NOMO-1 treated with DMSO at 0.1 percent for 48 hours (cell line): Measurements from ENCODE around the gene SPEM3.

Experiments
- DNase-seq: peaks from one replicate; lab custom pipeline; 2025; ENCODE audit not compliant: unreplicated experiment; lab: John Stamatoyannopoulos, UW

The SPEM3 gene

DNA sequence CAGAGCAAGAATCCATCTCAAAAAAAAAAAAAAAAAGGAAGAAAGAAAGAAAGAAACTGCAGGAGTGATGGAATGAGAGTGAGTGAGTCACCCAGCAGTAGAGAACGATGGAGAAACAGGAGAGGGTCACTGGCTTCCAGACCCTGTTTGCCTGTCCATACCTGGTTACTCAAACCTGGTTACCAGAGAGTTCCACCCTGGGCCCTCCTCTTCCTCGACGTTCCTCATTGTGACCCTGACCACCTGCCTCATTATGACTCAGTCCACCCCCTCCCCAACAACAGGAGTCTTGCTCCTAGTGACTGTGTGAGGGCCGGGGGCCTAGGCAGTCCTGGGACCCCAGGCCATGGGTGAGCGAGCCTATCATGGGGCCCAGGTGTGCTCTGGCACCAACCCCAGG is at the start of gene SPEM3:
TSS of gene SPEM3 (plus strand) at position 301 of the 400 bp plus-strand sequence. CDS start at position 347, 46 bp downstream.
- no peak for DNase-seq

DNA sequence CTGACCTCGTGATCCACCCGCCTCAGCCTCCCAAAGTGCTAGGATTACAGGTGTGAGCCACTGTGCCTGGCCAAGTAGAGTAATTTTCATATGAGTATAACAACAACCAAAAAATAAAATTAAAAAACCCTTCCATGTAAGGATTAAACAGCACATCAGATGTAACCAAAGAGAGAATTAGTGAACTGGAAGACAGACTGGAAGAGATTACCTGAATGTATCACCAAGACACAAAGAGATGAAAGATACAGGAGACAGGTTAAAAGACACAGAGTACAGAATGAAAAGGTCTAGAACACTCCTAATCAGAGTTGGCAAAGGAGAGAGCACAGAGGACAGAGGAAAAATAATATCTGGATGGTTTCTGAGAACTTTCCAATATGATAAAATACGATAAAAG is 49.5 kb upstream of the SPEM3 start:
- no peak for DNase-seq

DNA sequence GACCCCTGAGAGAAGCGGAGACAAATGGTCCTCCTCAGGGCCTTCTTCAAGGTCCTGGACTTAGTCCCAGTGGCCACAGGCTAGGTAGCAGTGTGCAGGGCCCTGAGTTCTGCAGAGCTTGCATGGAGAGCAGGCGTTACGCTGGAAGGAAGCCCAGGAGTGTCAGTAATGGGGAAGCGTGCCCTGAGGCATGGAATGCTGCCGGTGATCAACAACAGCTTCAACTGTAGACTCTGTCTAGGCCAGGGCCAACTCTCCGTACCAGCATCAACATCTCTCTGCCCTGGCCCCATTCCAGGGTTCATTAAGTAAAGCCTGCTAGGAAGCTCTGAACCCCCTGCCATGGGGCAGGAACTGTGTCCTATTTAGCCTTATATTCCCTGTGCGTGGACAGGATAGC is 48.3 kb upstream of the SPEM3 start:
- DNase-seq, result no peak

DNA sequence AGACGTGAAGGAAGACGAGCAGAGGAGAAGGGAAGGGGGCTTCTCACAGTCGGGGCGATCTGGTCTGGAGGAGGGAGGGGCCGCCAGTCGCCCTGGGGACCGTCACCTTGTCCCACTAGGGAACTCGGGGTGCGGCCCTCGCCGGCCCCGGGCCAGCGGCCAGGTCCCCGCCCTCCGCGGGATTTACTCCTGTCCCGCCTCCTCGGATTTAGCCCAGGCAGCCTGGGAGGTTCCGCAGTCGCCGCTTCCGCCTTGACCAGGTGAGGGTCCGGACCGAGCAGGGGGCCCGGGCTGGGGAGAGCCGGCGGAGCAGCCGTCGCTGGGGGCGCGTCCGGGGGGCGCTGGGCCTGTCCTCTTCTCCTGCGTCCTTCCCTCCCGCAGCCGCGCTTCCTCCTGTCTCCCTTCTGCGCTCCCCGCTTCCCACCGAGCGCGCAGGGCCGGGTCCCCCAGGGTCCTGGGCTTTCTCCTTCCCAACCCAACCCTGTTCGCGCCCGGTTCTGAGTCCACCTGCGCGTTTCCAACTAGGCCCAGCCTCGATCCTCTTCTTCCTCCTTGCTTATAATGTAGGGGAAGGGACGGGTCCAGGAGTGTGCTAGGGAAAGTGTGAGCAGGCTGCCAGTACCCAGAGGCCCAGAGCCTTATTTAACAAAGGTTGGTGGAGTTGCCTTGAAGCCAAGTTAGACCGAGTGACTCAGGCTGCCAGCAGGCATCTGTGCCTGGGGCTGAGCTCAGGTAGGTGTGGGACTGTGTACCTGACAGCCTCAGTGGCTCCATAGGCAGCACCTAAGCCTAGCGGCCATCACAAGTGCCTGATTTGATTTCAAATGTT is 47.6 kb upstream of the SPEM3 start, which contains the start of gene TNK1:
TSS of gene TNK1 (plus strand) at position 235 of the 829 bp plus-strand sequence. CDS start 1,838 bp downstream, outside the sequence.
- no peak for DNase-seq

DNA sequence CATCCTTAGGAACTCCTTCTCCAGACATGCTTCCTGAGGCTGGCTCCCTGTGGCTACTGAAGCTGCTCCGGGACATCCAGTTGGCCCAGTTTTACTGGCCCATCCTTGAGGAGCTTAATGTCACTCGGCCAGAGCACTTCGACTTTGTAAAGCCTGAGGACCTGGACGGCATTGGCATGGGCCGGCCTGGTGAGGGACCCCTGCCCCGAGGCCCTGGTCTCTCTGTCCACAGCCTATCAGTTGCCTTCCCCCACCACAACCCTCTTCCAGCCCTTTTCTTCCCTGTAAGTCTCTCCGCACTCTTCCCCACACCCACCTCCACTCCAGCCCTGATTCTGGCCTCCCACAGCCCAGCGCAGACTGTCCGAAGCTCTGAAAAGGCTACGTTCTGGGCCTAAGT is 45.8 kb upstream of the SPEM3 start:
- no peak for DNase-seq

DNA sequence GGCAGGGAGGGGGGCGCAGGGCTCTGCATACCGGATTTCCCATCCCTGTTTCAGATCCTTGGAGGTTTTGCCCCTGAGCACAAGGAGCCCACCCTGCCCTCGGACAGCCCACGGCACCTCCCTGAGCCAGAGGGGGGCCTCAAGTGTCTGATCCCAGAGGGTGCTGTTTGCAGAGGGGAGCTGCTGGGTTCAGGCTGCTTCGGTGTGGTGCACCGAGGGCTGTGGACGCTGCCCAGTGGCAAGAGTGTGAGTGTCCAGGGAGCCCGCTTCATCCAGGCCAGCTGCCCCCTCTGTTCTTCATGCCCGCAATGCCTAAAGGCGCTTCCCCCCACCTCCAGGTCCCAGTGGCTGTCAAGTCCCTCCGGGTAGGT is 45.3 kb upstream of the SPEM3 start:
- no peak for DNase-seq

DNA sequence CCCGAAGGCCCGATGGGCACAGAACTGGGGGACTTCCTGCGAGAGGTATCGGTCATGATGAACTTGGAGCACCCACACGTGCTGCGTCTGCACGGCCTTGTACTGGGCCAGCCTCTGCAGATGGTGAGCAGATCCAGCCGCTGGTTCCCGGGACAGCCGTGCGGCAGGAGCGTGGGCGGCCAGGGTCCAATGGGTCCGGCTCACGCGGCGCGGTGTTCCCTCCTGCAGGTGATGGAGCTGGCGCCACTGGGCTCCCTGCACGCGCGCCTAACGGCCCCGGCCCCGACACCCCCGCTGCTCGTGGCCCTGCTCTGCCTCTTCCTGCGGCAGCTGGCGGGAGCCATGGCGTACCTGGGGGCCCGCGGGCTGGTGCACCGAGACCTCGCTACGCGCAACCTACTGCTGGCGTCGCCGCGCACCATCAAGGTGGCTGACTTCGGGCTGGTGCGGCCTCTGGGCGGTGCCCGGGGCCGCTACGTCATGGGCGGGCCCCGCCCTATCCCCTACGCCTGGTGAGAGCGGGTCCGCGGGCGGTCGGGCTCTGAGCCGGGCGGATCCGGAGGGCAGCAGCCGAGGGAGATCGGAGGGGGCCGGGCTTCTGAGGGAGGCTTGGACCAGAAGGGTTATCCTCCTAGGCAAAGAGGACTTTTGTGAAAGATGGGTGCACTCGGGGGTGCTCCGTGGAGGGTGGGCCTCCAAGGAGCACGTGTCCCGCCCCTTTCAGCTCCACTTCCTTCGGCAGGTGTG is 44.7 kb upstream of the SPEM3 start:
- DNase-seq, result peak; percentile 17

DNA sequence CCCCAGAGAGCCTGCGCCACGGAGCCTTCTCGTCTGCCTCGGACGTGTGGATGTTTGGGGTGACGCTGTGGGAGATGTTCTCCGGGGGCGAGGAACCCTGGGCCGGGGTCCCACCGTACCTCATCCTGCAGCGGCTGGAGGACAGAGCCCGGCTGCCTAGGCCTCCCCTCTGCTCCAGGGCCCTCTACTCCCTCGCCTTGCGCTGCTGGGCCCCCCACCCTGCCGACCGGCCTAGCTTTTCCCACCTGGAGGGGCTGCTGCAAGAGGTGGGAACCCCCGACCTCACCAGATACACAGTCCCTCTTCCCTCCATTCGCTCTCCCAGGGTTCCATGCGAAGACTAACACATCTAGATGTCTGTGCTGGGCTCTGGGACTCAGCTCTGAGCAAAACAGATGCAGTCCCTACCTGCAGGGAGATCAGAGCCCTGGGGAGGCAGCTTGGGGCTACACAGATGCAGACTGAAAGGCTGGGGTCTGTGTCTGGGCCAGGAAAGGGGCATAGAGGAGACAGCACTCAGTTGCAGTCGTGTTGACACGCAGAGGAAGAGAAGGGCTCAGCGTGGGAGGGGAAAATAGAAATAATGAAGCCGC is 44.1 kb upstream of the SPEM3 start:
- no peak for DNase-seq

DNA sequence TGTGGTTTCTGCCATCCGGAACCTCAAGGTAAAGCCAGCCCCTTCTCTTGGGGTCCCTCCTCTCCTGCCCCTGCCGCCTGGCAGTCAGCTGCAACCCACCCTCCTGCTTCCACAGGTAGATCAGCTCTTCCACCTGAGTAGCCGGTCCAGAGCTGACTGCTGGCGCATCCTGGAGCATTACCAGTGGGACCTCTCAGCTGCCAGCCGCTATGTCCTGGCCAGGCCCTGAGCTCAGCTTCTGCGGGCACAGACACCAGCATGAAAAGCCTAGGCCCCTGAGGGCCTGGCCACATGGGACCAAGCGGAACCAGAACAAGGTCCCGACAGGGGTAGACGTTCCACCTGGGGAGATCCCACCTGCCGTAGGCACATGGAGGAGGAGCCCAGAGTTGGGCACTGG is 39.8 kb upstream of the SPEM3 start:
- DNase-seq, result no peak

DNA sequence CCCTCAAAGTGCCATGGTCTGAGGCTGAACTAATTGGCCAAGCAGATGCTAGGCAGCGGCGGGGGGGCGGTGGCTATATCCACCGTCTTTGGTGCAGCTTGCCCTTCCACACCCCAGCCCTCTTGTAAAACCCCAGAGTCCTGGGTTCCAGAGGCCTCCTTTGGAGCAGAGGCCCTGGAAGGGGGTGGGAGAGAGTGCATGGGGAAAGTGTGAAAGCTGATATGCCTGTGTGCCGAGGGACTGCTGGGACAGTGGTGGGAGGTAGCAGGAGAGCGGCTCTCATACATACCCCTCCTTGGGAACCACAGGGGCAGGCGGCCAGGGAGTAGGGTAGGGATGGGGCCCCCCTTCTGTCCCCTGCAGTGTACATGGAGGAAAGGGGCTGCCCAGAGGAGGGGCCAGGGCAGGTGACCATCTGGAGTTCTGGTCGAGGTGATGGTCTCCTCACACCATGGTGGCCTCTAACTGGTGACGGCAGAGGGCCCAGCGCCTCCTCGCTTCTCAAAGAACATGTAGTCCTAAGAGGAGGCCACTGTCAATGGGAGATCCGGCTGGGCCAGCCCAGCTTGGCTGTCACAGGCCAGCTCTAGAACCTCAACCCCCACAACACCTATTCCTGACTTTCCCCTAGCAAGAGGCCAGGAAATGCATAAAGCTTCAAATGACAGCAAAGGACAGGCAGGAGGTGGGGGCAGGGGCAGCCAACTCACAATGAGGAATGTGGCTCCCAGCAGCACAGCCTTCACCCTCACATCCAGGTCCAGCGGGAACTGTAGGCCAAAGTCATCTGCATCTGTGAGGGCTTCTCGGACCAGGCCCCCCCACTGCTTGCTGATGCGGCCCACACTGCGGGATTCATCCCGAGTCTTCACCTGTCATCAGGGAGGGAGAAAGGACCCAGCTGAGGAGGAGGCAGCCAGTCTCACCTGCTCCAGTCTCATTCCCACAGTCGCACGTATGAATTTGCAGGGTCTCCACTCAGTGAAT is 38.4 kb upstream of the SPEM3 start:
- DNase-seq, result no peak

DNA sequence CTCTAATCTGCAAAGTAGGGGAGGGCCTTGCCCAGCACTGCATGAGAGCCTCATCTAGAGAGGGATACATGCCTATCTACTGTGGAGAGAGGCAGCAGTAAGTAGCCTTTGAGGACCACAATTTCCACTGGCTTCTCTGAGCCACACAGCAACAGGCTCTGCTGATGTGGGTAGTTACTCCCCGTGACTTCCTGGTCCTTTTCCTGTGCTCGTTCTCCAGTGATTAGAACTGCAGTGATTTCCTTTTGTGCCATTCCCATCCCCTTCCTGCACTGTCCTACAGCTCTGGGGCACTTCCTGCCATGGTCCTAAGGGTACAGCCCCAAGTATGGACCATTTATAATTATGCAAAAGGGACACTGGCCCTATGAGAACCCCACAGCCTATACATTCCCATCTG is 37.4 kb upstream of the SPEM3 start:
- no peak for DNase-seq

DNA sequence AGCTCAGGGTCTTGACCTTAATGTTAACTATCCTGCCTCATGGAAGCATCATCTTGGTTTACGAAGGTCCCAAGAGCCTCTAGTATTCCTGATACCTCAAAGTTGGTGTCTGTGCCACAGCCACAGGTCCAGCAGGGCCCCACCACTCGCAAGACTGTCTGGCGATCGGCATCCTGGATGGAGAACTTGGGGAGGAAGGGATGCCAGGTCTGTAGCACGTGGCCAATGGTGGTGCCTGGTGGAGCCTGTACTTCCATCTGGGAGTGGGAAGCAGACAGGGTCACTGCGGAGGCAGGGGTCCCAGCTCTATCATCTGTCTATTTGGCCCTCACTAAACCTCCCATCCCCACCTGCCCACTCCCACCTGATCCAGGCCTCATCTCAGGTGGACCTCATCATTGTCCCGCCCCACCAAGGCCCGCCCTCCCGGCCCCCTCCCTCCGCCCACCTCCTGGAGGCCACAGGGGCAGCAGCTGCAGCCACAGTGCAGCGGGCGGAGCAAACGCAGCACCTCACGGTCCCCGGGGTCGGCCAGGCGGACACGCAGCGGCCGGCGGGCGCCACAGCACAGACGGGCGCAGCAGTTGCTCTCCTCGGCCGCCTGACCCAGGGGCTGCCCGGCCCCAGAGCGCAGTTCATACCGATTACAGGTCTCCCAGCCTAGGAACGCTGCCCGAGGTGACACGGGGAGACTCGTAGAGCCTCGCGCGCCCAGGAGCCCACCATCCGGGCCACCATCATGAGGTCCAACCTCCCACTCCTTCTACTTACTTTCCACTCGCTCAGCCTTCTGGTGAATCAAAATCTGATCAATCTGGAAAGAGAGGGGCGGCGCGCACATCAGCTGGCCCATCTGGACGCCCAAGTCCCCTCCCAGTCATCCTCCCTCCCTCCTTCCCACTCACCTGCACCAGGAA is 35.7 kb upstream of the SPEM3 start:
- no peak for DNase-seq

DNA sequence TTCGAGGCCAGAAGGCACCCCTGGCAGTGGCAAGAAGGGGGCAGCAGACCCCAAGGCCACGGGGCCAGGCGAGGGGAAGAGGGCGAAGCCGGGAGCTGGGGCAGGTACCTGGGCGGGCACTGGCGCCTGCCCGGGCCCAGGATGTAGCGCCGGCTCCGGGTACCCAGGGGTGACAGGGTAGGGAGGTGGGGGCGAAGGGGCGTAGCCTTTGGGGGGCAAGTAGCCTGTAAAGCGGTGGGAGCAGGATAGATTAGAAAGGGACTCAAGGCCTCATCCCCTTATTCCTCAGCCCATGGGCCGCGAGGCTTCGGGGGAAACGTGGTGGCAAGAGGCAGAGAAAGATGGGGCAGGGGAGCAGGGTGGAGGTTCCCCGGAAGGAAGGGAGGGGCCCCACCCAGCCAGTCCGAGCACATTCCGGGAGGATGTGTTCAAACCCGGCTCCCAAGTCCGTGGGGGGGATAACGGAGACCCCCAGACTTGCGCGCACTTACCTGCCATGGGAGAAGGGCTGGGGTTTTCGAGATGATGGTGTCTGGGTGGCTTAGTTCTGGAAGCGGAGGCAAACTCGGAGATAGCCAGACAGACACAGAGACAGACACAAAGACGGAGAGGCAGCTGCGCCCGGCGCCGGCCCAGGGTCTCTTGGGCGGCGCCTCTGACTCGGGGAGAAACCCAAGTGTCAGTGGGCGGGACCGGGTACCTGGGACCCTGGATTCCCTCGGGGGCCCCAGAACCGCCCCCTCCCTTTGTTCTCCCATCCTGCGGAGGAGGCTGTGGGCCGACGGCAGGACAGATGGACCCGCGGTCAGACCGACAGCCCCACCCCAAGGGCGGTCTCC is 34.8 kb upstream of the SPEM3 start:
- DNase-seq, result peak; percentile 14

DNA sequence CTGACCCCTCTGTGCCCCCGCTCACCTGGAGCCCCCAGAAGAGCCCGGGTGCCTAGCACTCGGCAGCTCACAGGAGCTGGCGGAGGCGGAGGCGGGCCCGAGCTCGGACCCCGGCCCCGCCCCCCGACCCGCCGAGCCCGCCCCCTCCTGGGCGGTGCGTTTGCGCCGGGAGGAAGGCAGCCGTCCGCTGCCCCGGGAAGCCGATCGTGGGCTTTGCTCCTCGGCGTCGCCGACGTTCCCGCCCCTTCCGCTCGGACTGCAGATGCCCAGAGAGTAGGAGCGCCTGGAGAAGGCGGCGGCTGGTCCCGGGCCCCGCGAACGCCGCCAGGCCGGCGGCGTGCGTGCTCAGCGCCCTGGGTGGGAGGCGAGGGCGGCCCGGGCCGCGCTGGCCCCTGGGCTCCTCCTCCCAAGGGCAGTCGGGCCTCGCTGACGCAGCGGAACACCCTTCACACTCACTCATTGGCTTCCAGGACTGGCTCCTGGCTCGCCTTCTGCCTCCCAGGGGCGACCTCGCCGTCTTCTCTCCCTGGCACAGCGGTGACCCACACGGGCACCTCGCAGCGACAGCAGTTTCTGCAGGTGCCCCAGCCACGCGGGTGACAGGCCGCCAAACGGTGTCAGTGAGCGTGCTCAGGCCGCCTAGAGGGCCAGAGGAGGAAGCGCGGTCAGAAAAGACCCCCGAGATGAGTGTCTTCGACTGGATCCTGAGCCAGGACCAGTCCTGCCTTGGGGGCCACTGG is 34.0 kb upstream of the SPEM3 start, which contains the start of gene PLSCR3:
TSS of gene PLSCR3 (minus strand) at position 74 of the 740 bp plus-strand sequence. CDS start 415 bp downstream, outside the sequence.
- peak; percentile 72 for DNase-seq

DNA sequence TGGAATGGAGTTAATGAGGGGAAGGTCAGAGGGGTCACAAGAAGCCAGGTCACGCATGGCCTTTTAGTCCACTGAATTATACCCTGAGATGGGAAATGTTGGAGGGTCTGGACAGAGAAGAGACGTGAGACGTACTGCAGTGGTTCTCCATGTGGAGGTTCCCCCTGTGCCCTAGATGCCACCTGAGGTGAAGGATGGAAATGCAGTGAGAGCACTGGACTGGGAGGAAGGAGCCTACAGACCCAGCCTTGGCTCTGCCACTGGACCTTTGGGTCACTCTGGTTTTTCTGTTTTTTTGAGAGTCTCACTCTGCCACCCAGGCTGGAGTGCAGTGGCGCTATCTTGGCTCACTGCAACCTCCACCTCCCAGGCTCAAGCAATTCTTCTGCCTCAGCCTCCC is 32.5 kb upstream of the SPEM3 start:
- no peak for DNase-seq

DNA sequence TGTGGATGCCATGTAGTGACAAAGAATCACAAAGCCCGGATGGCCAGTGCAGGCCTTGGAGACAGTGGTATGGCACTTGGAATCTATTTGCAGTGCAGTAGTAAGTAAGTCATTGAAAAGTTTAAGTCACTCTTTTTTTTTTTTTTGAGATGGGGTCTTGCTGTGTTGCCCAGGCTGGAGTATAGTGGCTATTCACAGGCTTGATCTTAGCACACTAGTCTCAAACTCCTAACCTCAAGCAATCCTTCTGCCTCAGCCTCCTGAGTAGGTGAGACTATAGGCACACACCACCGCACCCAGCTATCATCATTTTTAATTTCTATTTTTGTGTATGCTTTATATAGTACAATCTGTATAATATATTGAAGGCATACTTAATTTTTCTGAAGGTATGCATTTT is 30.0 kb upstream of the SPEM3 start:
- no peak for DNase-seq

DNA sequence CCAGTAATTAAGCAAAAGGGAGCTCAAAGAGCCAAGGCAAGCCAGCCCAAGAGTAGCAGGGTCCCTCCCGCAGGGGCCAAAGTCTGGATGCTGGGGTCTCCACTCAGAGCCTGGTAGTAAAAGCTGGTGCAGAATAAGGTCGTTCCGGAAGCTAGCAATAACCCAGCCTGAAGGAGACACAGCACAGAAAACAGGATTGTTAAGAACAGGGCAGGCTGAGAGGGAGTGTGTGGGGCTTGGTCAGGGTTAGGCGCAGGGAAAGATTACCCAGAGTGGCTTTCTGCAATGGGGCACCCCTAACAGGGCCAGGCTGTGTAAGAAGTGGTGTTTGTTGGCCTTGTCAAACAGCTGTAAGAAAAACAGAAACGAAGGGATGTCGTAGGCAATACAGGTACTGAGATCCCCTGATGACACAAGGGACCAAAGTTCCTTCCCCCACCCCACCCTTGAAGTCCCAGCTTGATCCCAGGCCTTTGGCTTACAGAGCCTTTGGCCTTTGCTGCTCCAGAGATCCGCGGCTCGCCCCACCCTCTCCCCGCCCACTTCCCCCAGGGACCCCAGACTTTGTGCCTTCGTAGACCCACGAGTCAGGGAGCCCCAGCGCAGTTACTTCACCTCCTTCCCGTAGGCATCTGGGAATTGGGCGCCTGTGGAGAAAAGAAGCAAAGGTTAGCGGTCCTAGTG is 25.5 kb upstream of the SPEM3 start:
- DNase-seq, result no peak

DNA sequence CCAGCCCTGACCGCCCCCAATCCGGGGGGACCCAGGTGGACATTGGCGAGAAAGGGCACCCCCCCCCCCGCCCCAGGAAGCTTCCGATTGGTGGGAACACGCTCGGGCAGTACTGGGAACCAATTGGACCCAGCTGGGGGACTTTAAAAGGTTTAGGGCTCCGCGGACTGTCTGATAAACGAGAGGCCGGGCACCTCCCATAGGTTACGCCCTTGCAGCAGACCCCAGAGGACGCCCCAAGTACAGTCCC is 25.0 kb upstream of the SPEM3 start:
- DNase-seq, result peak; percentile 63
